Right lobe of liver (tissue), 4 donors: ENCODE data around the gene RER1.

Source experiments
- CTCF ChIP-seq, 4 donors: fragments of 200-600 bp in 3 of 4; fragments of 450-650 bp in 1 of 4; IDR thresholded peaks; one replicate each; pipeline versions ENCODE4 v1.5.1 to v1.8.0; 2016 to 2022; ENCODE audit warnings: antibody characterized with exemption in 4 of 4, mild to moderate bottlenecking in 2 of 4
- POLR2A ChIP-seq: fragments of 450-650 bp; IDR thresholded peaks from one replicate; pipeline ENCODE4 v1.6.1; 2017; ENCODE audit warnings: antibody characterized with exemption, mild to moderate bottlenecking
- donor health status: DM: no; HTN: no; CAD: no.
- donor health status: DM: no; HTN: no; CAD: no.
- donor health status: DM: no; HTN: yes; CAD: no.

- TF ChIP-seq CTCF (IDR thresholded peaks at IDR 0.05), result no peak
- no peak for TF ChIP-seq POLR2A
Measured at GRCh38 chr1:2452201-2452931, 60.7 kb downstream of the RER1 start.
